Adipocyte (in vitro differentiated cells): Measurements from ENCODE around the gene PPM1K.

Experiments
- DNase-seq: peaks from one replicate; pipeline ENCODE4 v3.0.0-alpha.2; 2015; ENCODE audit warnings: low read depth
- H3K27me3 ChIP-seq: replicated peaks from 2 replicates; pipeline ENCODE4 v1.7.0; 2013; ENCODE audit warnings: mild to moderate bottlenecking, low read length, moderate library complexity; ENCODE audit not compliant: control insufficient read depth, insufficient read depth
- H3K36me3 ChIP-seq: 2 replicates; pipeline ENCODE4 v1.7.0; 2013; ENCODE audit warnings: low read length, mild to moderate bottlenecking, moderate library complexity; ENCODE audit not compliant: control insufficient read depth, insufficient read depth, severe bottlenecking
- H3K4me1 ChIP-seq: 2 replicates; pipeline ENCODE4 v1.7.0; 2013; ENCODE audit warnings: mild to moderate bottlenecking, low read length, moderate library complexity; ENCODE audit not compliant: control insufficient read depth, insufficient read depth
- H3K4me3 ChIP-seq: 2 replicates; pipeline ENCODE4 v1.7.0; 2013; ENCODE audit warnings: mild to moderate bottlenecking, low read length, moderate library complexity
- H3K9ac ChIP-seq: 2 replicates; pipeline ENCODE4 v1.7.0; 2013; ENCODE audit warnings: mild to moderate bottlenecking, low read length, moderate library complexity
- H3K9me3 ChIP-seq: 2 replicates; pipeline ENCODE4 v1.7.0; 2013; ENCODE audit warnings: mild to moderate bottlenecking, low read length, moderate library complexity; ENCODE audit not compliant: control insufficient read depth

PPM1K gene

GRCh38 chr4:88212253-88212561 lies 72.2 kb downstream of the PPM1K start:
- Histone ChIP-seq H3K27me3 (peaks cover 3% of the 10 kb centered on the region), H3K4me3 (no peak overlapping the region), H3K36me3 (no peaks in the 10 kb centered on the region), H3K9me3 (no peaks in the 10 kb centered on the region), H3K9ac (no peak overlapping the region), H3K4me1 (peaks cover 7% of the 10 kb centered on the region)
- DNase-seq: no peak

- peaks cover 3% of the 10 kb centered on the region for H3K27me3 ChIP-seq
- peak; percentile 84 for DNase-seq
- H3K4me1 ChIP-seq: peaks cover 7% of the 10 kb centered on the region
- no peaks in the 10 kb centered on the region for H3K36me3 ChIP-seq
- no peak overlapping the region for H3K4me3 ChIP-seq
- H3K9me3 ChIP-seq: no peaks in the 10 kb centered on the region
- no peak overlapping the region for H3K9ac ChIP-seq
These were observed 72.7 kb downstream of the PPM1K start for GRCh38 chr4:88211473-88212252.

GRCh38 chr4:88208156-88208555 lies 76.2 kb downstream of the PPM1K start:
- Histone ChIP-seq H3K36me3 (no peaks in the 10 kb centered on the region), H3K4me3 (no peak overlapping the region), H3K27me3 (no peaks in the 10 kb centered on the region), H3K9me3 (no peaks in the 10 kb centered on the region), H3K4me1 (peaks cover 7% of the 10 kb centered on the region), H3K9ac (no peak overlapping the region)
- DNase-seq: no peak
